Right forelimb (tissue), 1 donor: ENCODE data around the gene CRYL1.

Experiments
- DNase-seq: peaks from one replicate; pipeline ENCODE4 v3.0.0-alpha.2; 2018

CRYL1 gene

GRCh38 chr13:20394169-20394501 is 131.5 kb downstream of the CRYL1 start:
- DNase-seq, result no peak

- no peak for DNase-seq
Observed at GRCh38 chr13:20393273-20394168, 132.1 kb downstream of the CRYL1 start.

- DNase-seq, result no peak
Observed at GRCh38 chr13:20392530-20392929, 133.1 kb downstream of the CRYL1 start.

GRCh38 chr13:20391597-20392452 is 133.8 kb downstream of the CRYL1 start:
- no peak for DNase-seq

GRCh38 chr13:20390526-20391175 is 135.0 kb downstream of the CRYL1 start:
- no peak for DNase-seq

- DNase-seq, result no peak
Observed at GRCh38 chr13:20389696-20390525, 135.7 kb downstream of the CRYL1 start.

- no peak for DNase-seq
Observed at GRCh38 chr13:20388184-20388583, 137.5 kb downstream of the CRYL1 start.

GRCh38 chr13:20387441-20387971 is 138.2 kb downstream of the CRYL1 start:
- DNase-seq, result no peak

GRCh38 chr13:20387006-20387405 is 138.7 kb downstream of the CRYL1 start:
- no peak for DNase-seq

- no peak for DNase-seq
Observed at GRCh38 chr13:20383058-20383457, 142.6 kb downstream of the CRYL1 start.

GRCh38 chr13:20381401-20381800 is 144.3 kb downstream of the CRYL1 start:
- DNase-seq, result no peak

- DNase-seq, result no peak
Observed at GRCh38 chr13:20378721-20379120, 146.9 kb downstream of the CRYL1 start.

- no peak for DNase-seq
Observed at GRCh38 chr13:20377720-20378119, 147.9 kb downstream of the CRYL1 start.

GRCh38 chr13:20375871-20376270 is 149.8 kb downstream of the CRYL1 start:
- no peak for DNase-seq

GRCh38 chr13:20373861-20374260 is 151.8 kb downstream of the CRYL1 start:
- DNase-seq, result no peak

GRCh38 chr13:20371825-20372224 is 153.8 kb downstream of the CRYL1 start:
- no peak for DNase-seq

GRCh38 chr13:20370815-20371421 is 154.7 kb downstream of the CRYL1 start:
- DNase-seq, result no peak

- DNase-seq, result no peak
Observed at GRCh38 chr13:20369886-20370361, 155.7 kb downstream of the CRYL1 start.

GRCh38 chr13:20366056-20366455 is 159.6 kb downstream of the CRYL1 start:
- no peak for DNase-seq

- DNase-seq, result no peak
Observed at GRCh38 chr13:20363603-20364002, 162.1 kb downstream of the CRYL1 start.

- DNase-seq, result no peak
Observed at GRCh38 chr13:20363172-20363571, 162.5 kb downstream of the CRYL1 start.
